IPS DF 19.7 (cell line): ENCODE results near the gene ZNF677.
"Not testable (repeated sequence)": the region's sequence is repeated elsewhere in the genome, so short reads cannot be mapped to it uniquely, and the experiment has no call there.

ENCODE experiments used
- DNase-seq: peaks from one replicate; pipeline ENCODE4 v3.0.0-alpha.2; 2013; ENCODE audit warnings: low read depth, low spot score

Gene ZNF677

GRCh38 chr19:53193535-53194222 lies 61.0 kb downstream of the ZNF677 start:
- no peak for DNase-seq

- DNase-seq: peak; percentile 52
Observed at GRCh38 chr19:53192771-53193534, 61.7 kb downstream of the ZNF677 start, which contains the start of gene ZNF665. Gene ZNF665 (minus strand): TSS chr19:53193358. CDS start chr19:53182898, 10,460 bp downstream.

DNA sequence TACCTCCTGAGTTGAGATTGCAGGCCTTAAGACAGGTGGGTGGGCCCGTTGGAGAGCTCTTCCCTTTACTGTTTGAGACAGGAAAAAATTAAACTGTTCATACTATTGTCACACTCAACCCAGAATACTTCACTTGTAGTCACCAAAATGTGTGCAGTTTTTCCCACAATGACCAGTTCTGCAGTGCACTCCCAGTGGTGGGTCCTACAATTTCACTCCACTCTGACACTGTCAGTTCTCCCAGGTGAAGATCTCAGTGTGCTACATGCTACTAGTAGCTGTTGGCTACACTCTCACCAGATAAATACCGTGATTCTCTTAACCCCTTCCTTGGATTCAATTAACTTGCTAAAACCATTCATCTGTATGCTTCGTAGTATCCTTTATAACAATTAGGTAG lies 64.4 kb downstream of the ZNF677 start:
- DNase-seq: no peak

GRCh38 chr19:53189691-53190198 lies 64.9 kb downstream of the ZNF677 start:
- not testable (repeated sequence) for DNase-seq
